GM18505 (cell line): ENCODE data around the gene GAL3ST1.
"Not testable (repeated sequence)": the region's sequence is repeated elsewhere in the genome, so short reads cannot be mapped to it uniquely, and the experiment has no call there.

Experiments
- ATAC-seq: cut with Tn5 transposase; IDR thresholded peaks from one replicate; pipeline ENCODE4 v1.9.1; 2021; ENCODE audit not compliant: unreplicated experiment
- POLR2A ChIP-seq: IDR thresholded peaks from 4 replicates; pipeline ENCODE4 v1.6.1; 2011; ENCODE audit warnings: borderline replicate concordance; ENCODE audit not compliant: insufficient read depth, insufficient read length; ENCODE audit errors: extremely low read depth

Gene GAL3ST1

GRCh38 chr22:30574095-30574981 lies at the start of gene GAL3ST1:
Gene GAL3ST1 (minus strand): TSS chr22:30574665. CDS start chr22:30557392, 17,273 bp downstream.
- no peak for ATAC-seq
- TF ChIP-seq POLR2A: no peak

- ATAC-seq: not testable (repeated sequence)
These were observed 45.4 kb upstream of the GAL3ST1 start for GRCh38 chr22:30619909-30620308.

GRCh38 chr22:30617819-30618218 lies 43.4 kb upstream of the GAL3ST1 start:
- TF ChIP-seq POLR2A: no peak
- ATAC-seq: no peak

- no peak for TF ChIP-seq POLR2A
- ATAC-seq: no peak
These were observed 41.1 kb upstream of the GAL3ST1 start for GRCh38 chr22:30615543-30615954.

- ATAC-seq: no peak
- TF ChIP-seq POLR2A: no peak
These were observed 40.4 kb upstream of the GAL3ST1 start for GRCh38 chr22:30614879-30615278.

GRCh38 chr22:30614268-30614667 lies 39.8 kb upstream of the GAL3ST1 start:
- TF ChIP-seq POLR2A: no peak
- ATAC-seq: no peak

GRCh38 chr22:30612789-30613188 lies 38.3 kb upstream of the GAL3ST1 start:
- no peak for ATAC-seq
- no peak for TF ChIP-seq POLR2A

GRCh38 chr22:30611197-30611596 lies 36.7 kb upstream of the GAL3ST1 start:
- no peak for ATAC-seq
- TF ChIP-seq POLR2A: no peak

GRCh38 chr22:30610299-30610698 lies 35.8 kb upstream of the GAL3ST1 start:
- no peak for ATAC-seq
- TF ChIP-seq POLR2A: no peak

GRCh38 chr22:30609260-30610185 lies 35.1 kb upstream of the GAL3ST1 start:
- no peak for TF ChIP-seq POLR2A
- ATAC-seq: no peak

- TF ChIP-seq POLR2A: no peak
These were observed 33.5 kb upstream of the GAL3ST1 start for GRCh38 chr22:30607939-30608338.

GRCh38 chr22:30607300-30607930 lies 33.0 kb upstream of the GAL3ST1 start:
- no peak for TF ChIP-seq POLR2A
- ATAC-seq: no peak

More at GRCh38 chr22:30607939-30608338, 33.5 kb upstream of the GAL3ST1 start:
- ATAC-seq: no peak
